ENCODE data around the gene MSRB3. TPM values are rescaled to one million over a fixed set of nuclear protein-coding genes. Genes with fewer than 3 reads are reported as not detected.

The MSRB3 gene
- total and polyA plus RNA-seq, 2 experiments from 2014 or later, result 16.9 to 19.2 TPM

DNA sequence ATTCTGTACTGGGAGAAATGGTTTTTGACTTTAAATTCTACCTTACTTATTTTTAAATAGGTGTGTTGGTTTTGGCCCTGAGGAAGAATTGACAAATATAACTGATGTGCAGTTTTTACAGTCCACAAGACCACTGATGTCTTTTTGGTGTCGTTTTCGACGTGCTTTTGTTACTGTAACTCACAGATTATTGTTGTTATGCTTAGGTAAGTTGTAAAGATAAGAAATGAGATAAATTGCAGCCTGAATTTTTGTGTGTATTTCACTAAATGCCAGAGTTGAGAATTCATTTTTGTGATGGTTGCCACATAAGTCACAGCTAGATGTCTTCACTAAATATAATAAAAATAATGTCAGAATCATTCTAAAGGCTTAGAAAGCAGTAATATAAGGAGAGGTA is 39.9 kb upstream of the MSRB3 start:
- Histone ChIP-seq H3K4me2 (no peak overlapping the region), H3K9me3 (ENCODE audit: low read depth) (no peaks in the 10 kb centered on the region), H3K4me3 (no peak overlapping the region), H3K4me1 (ENCODE audit: insufficient read depth) (no peaks in the 10 kb centered on the region), H2AFZ (no peak overlapping the region), H3K36me3 (replicated peaks; ENCODE audit: insufficient read depth, low read depth) (no peaks in the 10 kb centered on the region), H3K79me2 (peaks cover 9% of the 10 kb centered on the region), H3K27ac (no peak overlapping the region), H3K27me3 (no peaks in the 10 kb centered on the region), H3K9me2 (replicated peaks; ENCODE audit: insufficient read depth) (no peaks in the 10 kb centered on the region), H4K20me1 (ENCODE audit: insufficient read depth, poor library complexity, severe bottlenecking) (no peaks in the 10 kb centered on the region)
- 38% methylated on average over 3 of the region's 3 CpGs for WGBS (ENCODE audit: low lambda C conversion rate, missing lambda C conversion rate)
- no peak for DNase-seq (ENCODE audit: low spot score)
- TF ChIP-seq CTCF (IDR thresholded peaks at IDR 0.05; ENCODE audit: poor library complexity) (no peak), EZH2 (IDR thresholded peaks at IDR 0.05; ENCODE audit: borderline replicate concordance) (no peak), EZH2phosphoT487 (IDR thresholded peaks at IDR 0.05; ENCODE audit: low read depth, severe bottlenecking, unreplicated experiment) (no peak)

DNA sequence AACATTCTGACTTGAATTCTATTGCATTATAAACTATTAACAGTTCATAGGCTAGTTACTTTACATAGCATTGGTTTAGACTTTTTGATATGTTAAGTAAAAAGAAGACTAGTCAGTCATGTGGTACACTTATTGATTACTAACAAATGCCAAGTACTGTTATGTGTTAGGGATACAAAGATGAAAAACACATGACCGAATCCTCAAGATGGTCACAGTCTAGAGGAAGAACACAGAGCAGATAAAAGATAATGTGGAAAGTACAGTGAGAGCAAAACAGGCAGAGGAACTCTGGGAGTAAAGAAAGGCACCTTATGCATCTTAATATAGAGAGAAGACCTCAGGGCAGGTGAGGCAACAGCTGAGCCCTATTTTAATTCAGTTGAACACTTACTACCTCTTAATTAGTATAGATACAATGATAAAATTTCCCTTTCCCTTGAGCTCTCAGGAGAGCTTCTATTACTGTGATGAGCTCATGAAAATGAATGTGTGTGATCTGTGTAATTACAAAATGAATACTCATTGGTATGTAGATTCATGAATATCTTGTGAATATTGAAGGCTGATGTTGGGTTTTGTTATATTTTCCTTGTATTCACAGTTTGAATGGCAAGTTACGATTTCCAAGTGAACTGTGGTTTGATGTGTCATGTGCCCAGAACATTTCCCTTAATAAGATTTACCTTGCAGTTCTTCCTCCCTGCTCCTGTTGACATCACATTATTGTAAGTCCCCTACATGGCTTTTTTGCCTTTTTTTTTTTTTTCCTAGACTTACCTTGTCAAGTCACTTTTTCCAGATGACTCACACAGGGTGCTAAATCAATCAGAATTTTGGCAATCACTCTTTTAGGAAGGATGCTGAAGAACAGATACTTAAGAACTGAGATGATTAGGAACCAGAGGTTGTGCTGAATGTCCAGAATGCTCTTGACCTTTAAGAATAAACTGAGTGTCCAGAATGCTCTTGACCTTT is 29.5 kb upstream of the MSRB3 start:
- no peak overlapping the region for H2AFZ ChIP-seq
- no peaks in the 10 kb centered on the region for H3K4me1 ChIP-seq (ENCODE audit: insufficient read depth)
- no peak overlapping the region for H3K27ac ChIP-seq
- H3K9me3 ChIP-seq (ENCODE audit: low read depth), result no peaks in the 10 kb centered on the region
- no peaks in the 10 kb centered on the region for H3K36me3 ChIP-seq (replicated peaks; ENCODE audit: insufficient read depth, low read depth)
- no peaks in the 10 kb centered on the region for H3K27me3 ChIP-seq
- no peak overlapping the region for H3K4me2 ChIP-seq
- DNase-seq (ENCODE audit: low spot score), result no peak
- no peaks in the 10 kb centered on the region for H3K79me2 ChIP-seq
- H3K9me2 ChIP-seq (replicated peaks; ENCODE audit: insufficient read depth), result no peaks in the 10 kb centered on the region
- no peak for TF ChIP-seq CTCF (IDR thresholded peaks at IDR 0.05; ENCODE audit: poor library complexity)
- H3K4me3 ChIP-seq, result no peak overlapping the region
- WGBS (ENCODE audit: low lambda C conversion rate, missing lambda C conversion rate), result 92% methylated on average over 2 of the region's 2 CpGs
- no peaks in the 10 kb centered on the region for H4K20me1 ChIP-seq (ENCODE audit: insufficient read depth, poor library complexity, severe bottlenecking)

GRCh38 chr12:65252515-65252914 is 26.0 kb upstream of the MSRB3 start:
- no peaks in the 10 kb centered on the region for H4K20me1 ChIP-seq (ENCODE audit: insufficient read depth, poor library complexity, severe bottlenecking)

DNA sequence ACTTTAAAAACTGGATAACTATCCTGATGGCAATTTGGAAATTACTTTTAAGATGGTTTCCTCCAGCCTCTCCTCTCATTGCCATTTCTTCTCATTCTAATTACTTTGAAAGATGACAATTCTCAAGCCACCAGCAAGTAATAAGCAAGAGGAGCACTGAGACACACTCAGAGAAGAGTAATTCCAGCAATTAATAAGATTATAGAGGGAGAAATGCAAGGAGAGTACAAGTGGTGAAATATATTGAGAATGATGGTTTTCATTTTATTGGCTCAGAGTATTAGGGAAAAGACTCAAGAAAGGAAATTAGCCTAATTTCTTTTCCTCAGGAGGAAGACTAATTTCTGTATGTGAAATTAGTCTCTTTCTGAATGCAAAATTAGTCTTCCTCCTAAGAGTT is 20.5 kb upstream of the MSRB3 start:
- Histone ChIP-seq H3K27me3 (no peaks in the 10 kb centered on the region), H3K9me2 (replicated peaks; ENCODE audit: insufficient read depth) (no peaks in the 10 kb centered on the region), H4K20me1 (ENCODE audit: insufficient read depth, poor library complexity, severe bottlenecking) (no peaks in the 10 kb centered on the region), H3K9me3 (ENCODE audit: low read depth) (no peaks in the 10 kb centered on the region), H3K27ac (no peak overlapping the region), H3K4me1 (ENCODE audit: insufficient read depth) (no peaks in the 10 kb centered on the region), H3K79me2 (no peaks in the 10 kb centered on the region), H2AFZ (no peak overlapping the region), H3K36me3 (replicated peaks; ENCODE audit: insufficient read depth, low read depth) (no peaks in the 10 kb centered on the region), H3K4me2 (no peak overlapping the region), H3K4me3 (no peak overlapping the region)
- DNase-seq (ENCODE audit: low spot score), result no peak
- TF ChIP-seq CTCF (IDR thresholded peaks at IDR 0.05; ENCODE audit: poor library complexity), result no peak
- no peak for TF ChIP-seq EZH2phosphoT487 (IDR thresholded peaks at IDR 0.05; ENCODE audit: low read depth, severe bottlenecking, unreplicated experiment)
- TF ChIP-seq EZH2 (IDR thresholded peaks at IDR 0.05; ENCODE audit: borderline replicate concordance), result no peak

More at GRCh38 chr12:65252515-65252914, 26.0 kb upstream of the MSRB3 start:
- Histone ChIP-seq H3K9me2 (replicated peaks; ENCODE audit: insufficient read depth) (no peaks in the 10 kb centered on the region), H2AFZ (no peak overlapping the region), H3K79me2 (no peaks in the 10 kb centered on the region), H3K36me3 (replicated peaks; ENCODE audit: insufficient read depth, low read depth) (no peaks in the 10 kb centered on the region), H3K27me3 (no peaks in the 10 kb centered on the region), H3K4me3 (no peak overlapping the region), H3K4me2 (no peak overlapping the region), H3K27ac (no peak overlapping the region), H3K4me1 (ENCODE audit: insufficient read depth) (no peaks in the 10 kb centered on the region), H3K9me3 (ENCODE audit: low read depth) (no peaks in the 10 kb centered on the region)
- DNase-seq (ENCODE audit: low spot score), result no peak
- TF ChIP-seq EZH2 (IDR thresholded peaks at IDR 0.05; ENCODE audit: borderline replicate concordance), result no peak
- WGBS (ENCODE audit: low lambda C conversion rate, missing lambda C conversion rate), result 60% methylated on average over 1 of the region's 1 CpG

Data from hepatocyte (in vitro differentiated cells).